Measurements from ENCODE around the gene RNF169. TPM values are rescaled to one million over a fixed set of nuclear protein-coding genes. Genes with fewer than 3 reads are reported as not detected.

Gene RNF169
- total RNA-seq, 2 donors from 2014 or later = 10.6 to 10.7 TPM

GRCh38 chr11:74730571-74731260, 17.9 kb upstream of the RNF169 start:
- H3K27me3 ChIP-seq = peaks cover 3 to 6% of the 10 kb centered on the region in 2 donors
- H3K9me3 ChIP-seq = no peaks in the 10 kb centered on the region
- no peak for DNase-seq (ENCODE audit: low spot score)
- TF ChIP-seq CTCF (IDR thresholded peaks at IDR 0.05) = no peak
- H3K27ac ChIP-seq = no peak overlapping the region
- H3K4me1 ChIP-seq = peaks cover 0 to 17% of the 10 kb centered on the region in 2 donors
- no peaks in the 10 kb centered on the region for H3K36me3 ChIP-seq
- peak overlapping the region in 1 of 2 donors; percentile 11 for H3K4me3 ChIP-seq

- peak within 1 kb of the TSS in 1 of 2 donors; percentile 43 for H3K4me3 ChIP-seq
- TF ChIP-seq CTCF (IDR thresholded peaks at IDR 0.05) = no peak
- H3K27ac ChIP-seq = no peak within 1 kb of the TSS
- no peaks in the 10 kb centered on the region for H3K9me3 ChIP-seq
- no peaks in the 10 kb centered on the region for H3K36me3 ChIP-seq
- peaks cover 3 to 6% of the 10 kb centered on the region in 2 donors for H3K27me3 ChIP-seq
- peaks cover 0 to 12% of the 10 kb centered on the region in 2 donors for H3K4me1 ChIP-seq
- no peak for DNase-seq (ENCODE audit: low spot score)
Observed at GRCh38 chr11:74731301-74732094, 17.2 kb upstream of the RNF169 start, which contains the start of gene CHRDL2. Gene CHRDL2 (minus strand): TSS chr11:74731426. CDS start chr11:74730888, 538 bp downstream.

GRCh38 chr11:74734559-74734925, 14.1 kb upstream of the RNF169 start:
- no peak overlapping the region for H3K27ac ChIP-seq
- DNase-seq (ENCODE audit: low spot score) = no peak
- no peaks in the 10 kb centered on the region for H3K36me3 ChIP-seq
- no peak for TF ChIP-seq CTCF (IDR thresholded peaks at IDR 0.05)
- H3K4me3 ChIP-seq = no peak overlapping the region
- H3K27me3 ChIP-seq = peaks cover 3 to 6% of the 10 kb centered on the region in 2 donors
- H3K9me3 ChIP-seq = no peaks in the 10 kb centered on the region
- H3K4me1 ChIP-seq = peaks cover 0 to 9% of the 10 kb centered on the region in 2 donors

GRCh38 chr11:74735365-74735928, 13.2 kb upstream of the RNF169 start:
- TF ChIP-seq CTCF (IDR thresholded peaks at IDR 0.05) = no peak
- peaks cover 0 to 9% of the 10 kb centered on the region in 2 donors for H3K4me1 ChIP-seq
- no peak for DNase-seq (ENCODE audit: low spot score)
- H3K27ac ChIP-seq = no peak overlapping the region
- H3K36me3 ChIP-seq = no peaks in the 10 kb centered on the region
- H3K9me3 ChIP-seq = no peaks in the 10 kb centered on the region
- H3K27me3 ChIP-seq = peaks cover 3 to 6% of the 10 kb centered on the region in 2 donors
- H3K4me3 ChIP-seq = no peak overlapping the region

GRCh38 chr11:74736031-74736430, 12.6 kb upstream of the RNF169 start:
- Histone ChIP-seq H3K4me3 (no peak overlapping the region), H3K4me1 (peaks cover 0 to 5% of the 10 kb centered on the region in 2 donors), H3K27ac (no peak overlapping the region), H3K9me3 (no peaks in the 10 kb centered on the region), H3K36me3 (no peaks in the 10 kb centered on the region), H3K27me3 (peaks cover 3 to 6% of the 10 kb centered on the region in 2 donors)
- no peak for TF ChIP-seq CTCF (IDR thresholded peaks at IDR 0.05)
- no peak for DNase-seq (ENCODE audit: low spot score)
